K562 treated with DMSO at 1 percent for 24 hours (cell line): ENCODE results near the gene CUL4A. TPM values are rescaled to one million over a fixed set of nuclear protein-coding genes. Genes with fewer than 3 reads are reported as not detected.

Experiments used
- total RNA-seq: library from RNA; unstranded; fragments of 300-600 nt; gene quantifications from 2 replicates; pipeline ENCODE4 v1.2.3, GENCODE V29; 2022; ENCODE audit warnings: low read depth; ENCODE audit not compliant: insufficient read depth

The CUL4A gene
- total RNA-seq = 33.5 and 35.3 TPM in 2 replicates

DNA sequence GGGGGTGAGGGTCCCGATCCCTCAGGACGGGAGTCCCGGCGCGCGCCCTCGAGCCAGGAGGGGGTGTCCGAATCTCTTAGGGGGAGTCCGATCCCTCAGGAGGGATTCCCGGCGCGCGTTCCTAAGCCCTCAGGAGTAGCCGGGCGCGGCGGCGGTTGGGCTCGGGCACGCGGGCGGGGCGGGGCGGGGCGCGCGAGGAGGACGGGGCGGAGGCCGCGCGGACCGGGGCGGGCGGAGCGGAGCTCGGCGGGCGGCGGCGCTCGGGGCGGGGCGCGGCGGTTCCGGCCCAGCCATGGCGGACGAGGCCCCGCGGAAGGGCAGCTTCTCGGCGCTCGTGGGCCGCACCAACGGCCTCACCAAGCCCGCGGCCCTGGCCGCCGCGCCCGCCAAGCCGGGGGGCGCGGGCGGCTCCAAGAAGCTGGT lies at the start of gene CUL4A:
CUL4A (plus strand) TSS at position 278 of the 423 bp plus-strand sequence; CDS start at position 293, 15 bp downstream.

DNA sequence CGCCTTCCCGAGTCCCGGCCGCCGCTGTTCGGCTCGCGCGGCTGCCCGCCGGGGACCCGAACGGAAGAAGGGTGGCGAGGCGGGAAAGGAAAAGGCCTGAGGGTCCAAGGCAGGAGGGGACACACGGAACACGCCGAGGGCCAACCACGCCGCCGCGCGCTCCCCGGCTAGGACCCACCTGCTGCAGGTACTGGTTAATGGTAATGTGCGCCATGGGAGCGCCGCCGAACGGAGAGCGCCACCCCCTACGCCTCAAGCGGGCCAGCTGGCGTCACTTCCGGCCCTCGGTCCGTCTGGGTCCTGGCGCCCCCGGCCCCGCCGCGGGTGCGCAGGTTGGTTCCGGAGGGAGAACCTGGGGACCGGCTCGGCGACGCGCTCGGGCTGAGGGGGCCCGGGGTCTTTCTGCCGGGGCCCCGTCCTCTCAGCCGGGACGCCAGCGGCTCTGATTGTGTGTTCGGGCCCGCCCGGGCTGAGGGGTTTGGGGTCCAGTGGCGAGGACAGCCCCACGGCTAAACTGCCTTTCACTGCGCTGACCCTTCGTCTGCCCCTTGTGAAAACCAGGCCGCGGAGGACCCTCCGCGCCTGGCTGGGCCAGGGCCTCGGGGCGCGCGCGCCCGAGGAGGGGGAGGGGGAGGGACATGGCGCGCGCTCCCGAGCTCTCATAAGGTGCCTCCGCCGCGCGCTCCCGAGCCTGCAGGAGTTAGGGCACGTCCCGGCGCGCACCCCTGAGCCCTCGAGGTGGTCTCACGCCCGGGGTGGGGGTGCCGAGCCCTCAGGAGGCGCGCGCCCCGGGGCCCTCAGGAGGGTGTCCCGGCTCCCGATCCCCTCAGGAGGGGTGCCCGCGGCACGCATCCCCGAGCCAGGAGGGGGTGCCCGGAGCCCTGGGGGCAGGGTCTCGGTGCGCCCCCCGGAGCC lies 735 bp upstream of the CUL4A start, which contains the start of gene PCID2:
PCID2 (minus strand) TSS at position 249 of the 915 bp plus-strand sequence; CDS start at position 214, 35 bp downstream.

DNA sequence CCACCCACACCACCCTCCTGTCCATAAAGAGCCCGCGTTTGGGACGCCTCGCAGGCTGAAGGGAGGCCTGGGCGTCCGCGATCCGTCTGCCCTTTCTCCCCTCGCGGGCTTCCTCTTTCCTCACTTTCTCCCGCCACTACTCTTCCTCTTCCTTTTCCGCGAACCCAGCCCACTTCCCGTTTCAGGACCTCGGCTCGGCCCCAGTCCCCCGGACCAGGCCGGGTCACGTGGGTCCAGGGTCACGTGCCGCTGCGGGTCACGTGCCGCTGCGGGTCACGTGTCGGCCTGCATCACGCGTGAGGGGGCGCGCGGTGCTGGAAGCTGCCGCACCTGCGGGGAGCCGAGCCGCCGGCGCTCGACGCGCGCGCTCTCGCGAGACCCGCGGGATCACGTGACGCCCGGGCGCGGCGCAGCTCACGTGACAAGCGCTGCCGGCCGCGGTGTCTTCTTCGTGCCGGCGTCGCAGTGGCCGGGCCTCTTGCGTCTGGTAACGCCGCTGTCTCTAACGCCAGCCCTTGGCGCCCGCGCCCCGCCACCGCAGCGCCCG lies 87.5 kb downstream of the CUL4A start, which contains the start of gene LAMP1:
LAMP1 (plus strand) TSS at position 417 of the 547 bp plus-strand sequence. CDS start 196 bp downstream, outside the sequence.

Other genes starting within 250 kb of the CUL4A start
- 0.20 TPM in 1 of 2 replicates, not detected in the other for gene MCF2L, start 240.4 kb upstream of the CUL4A start, total RNA-seq
- gene F7, start 103.8 kb upstream of the CUL4A start, total RNA-seq = not detected in 2 replicates
- 0.76 TPM in 1 of 2 replicates, not detected in the other for gene F10, start 86.8 kb upstream of the CUL4A start, total RNA-seq
- 0.19 TPM in 1 of 2 replicates, not detected in the other for gene PROZ, start 51.0 kb upstream of the CUL4A start, total RNA-seq
- 22.4 and 24.2 TPM in 2 replicates for gene PCID2, start 944 bp upstream of the CUL4A start, total RNA-seq
- gene LAMP1, start 87.6 kb downstream of the CUL4A start, total RNA-seq = 56.9 and 65.3 TPM in 2 replicates
- 13.2 and 13.3 TPM in 2 replicates for gene GRTP1, start 154.5 kb downstream of the CUL4A start, total RNA-seq
- gene ADPRHL1, start 243.9 kb downstream of the CUL4A start, total RNA-seq = 1.1 and 1.4 TPM in 2 replicates